ENCODE measurements around the gene KLHDC4. TPM values are rescaled to one million over a fixed set of nuclear protein-coding genes. Genes with fewer than 3 reads are reported as not detected.

The KLHDC4 gene
- total and polyA plus RNA-seq, 2 experiments from 2014 or later = 23.0 to 41.1 TPM

DNA sequence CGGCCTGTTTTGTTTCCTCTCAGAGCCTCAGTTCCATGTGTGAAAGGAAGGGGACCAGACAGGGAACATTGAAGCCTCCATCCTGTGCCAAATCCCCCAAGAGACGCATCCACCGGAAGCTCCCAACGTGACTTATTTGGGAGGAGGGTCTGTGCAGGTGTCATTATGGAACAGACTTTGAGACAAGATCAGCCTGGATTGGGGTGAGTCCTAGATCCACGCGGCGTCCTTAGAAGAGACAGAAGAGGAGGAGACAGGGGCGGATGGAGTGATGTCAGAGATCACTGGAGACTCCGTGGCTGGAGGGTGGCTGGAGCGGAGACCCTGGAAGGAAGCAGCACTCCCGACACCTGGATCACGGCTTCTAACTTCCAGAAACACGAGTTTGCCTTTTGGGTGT lies 80.0 kb downstream of the KLHDC4 start:
- peak overlapping the region; percentile 19; the same call in 1 of the 2 replicates for H3K27ac Mint-ChIP-seq
- TF ChIP-seq ZNF331 (CRISPR knock-in tag; IDR thresholded peaks at IDR 0.05; ENCODE audit: low read depth) (no peak), POLR2AphosphoS5 (IDR thresholded peaks at IDR 0.05; ENCODE audit: low read depth) (no peak), NANOG (IDR thresholded peaks at IDR 0.05; ENCODE audit: borderline replicate concordance) (no peak), EZH2 (IDR thresholded peaks at IDR 0.05; ENCODE audit: low read depth, unreplicated experiment) (no peak), JUNB (IDR thresholded peaks at IDR 0.05; ENCODE audit: unreplicated experiment) (no peak), EZH2phosphoT487 (IDR thresholded peaks at IDR 0.05; ENCODE audit: unreplicated experiment) (no peak), CTCF (conservative IDR thresholded peaks at IDR 0.05; ENCODE audit: low read depth in 2 of 2) (no peak), ZNF114 (CRISPR knock-in tag; IDR thresholded peaks at IDR 0.05) (no peak), REST (IDR thresholded peaks at IDR 0.05; ENCODE audit: unreplicated experiment) (no peak), STAT1 (IDR thresholded peaks at IDR 0.05; ENCODE audit: unreplicated experiment) (no peak), CREB1 (CRISPR knock-in tag; IDR thresholded peaks at IDR 0.05; ENCODE audit: low read depth) (no peak)
- TF ChIP-seq, protein P1, sequence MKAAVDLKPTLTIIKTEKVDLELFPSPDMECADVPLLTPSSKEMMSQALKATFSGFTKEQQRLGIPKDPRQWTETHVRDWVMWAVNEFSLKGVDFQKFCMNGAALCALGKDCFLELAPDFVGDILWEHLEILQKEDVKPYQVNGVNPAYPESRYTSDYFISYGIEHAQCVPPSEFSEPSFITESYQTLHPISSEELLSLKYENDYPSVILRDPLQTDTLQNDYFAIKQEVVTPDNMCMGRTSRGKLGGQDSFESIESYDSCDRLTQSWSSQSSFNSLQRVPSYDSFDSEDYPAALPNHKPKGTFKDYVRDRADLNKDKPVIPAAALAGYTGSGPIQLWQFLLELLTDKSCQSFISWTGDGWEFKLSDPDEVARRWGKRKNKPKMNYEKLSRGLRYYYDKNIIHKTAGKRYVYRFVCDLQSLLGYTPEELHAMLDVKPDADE (IDR thresholded peaks at IDR 0.05) = no peak
- TF ChIP-seq, protein P2, sequence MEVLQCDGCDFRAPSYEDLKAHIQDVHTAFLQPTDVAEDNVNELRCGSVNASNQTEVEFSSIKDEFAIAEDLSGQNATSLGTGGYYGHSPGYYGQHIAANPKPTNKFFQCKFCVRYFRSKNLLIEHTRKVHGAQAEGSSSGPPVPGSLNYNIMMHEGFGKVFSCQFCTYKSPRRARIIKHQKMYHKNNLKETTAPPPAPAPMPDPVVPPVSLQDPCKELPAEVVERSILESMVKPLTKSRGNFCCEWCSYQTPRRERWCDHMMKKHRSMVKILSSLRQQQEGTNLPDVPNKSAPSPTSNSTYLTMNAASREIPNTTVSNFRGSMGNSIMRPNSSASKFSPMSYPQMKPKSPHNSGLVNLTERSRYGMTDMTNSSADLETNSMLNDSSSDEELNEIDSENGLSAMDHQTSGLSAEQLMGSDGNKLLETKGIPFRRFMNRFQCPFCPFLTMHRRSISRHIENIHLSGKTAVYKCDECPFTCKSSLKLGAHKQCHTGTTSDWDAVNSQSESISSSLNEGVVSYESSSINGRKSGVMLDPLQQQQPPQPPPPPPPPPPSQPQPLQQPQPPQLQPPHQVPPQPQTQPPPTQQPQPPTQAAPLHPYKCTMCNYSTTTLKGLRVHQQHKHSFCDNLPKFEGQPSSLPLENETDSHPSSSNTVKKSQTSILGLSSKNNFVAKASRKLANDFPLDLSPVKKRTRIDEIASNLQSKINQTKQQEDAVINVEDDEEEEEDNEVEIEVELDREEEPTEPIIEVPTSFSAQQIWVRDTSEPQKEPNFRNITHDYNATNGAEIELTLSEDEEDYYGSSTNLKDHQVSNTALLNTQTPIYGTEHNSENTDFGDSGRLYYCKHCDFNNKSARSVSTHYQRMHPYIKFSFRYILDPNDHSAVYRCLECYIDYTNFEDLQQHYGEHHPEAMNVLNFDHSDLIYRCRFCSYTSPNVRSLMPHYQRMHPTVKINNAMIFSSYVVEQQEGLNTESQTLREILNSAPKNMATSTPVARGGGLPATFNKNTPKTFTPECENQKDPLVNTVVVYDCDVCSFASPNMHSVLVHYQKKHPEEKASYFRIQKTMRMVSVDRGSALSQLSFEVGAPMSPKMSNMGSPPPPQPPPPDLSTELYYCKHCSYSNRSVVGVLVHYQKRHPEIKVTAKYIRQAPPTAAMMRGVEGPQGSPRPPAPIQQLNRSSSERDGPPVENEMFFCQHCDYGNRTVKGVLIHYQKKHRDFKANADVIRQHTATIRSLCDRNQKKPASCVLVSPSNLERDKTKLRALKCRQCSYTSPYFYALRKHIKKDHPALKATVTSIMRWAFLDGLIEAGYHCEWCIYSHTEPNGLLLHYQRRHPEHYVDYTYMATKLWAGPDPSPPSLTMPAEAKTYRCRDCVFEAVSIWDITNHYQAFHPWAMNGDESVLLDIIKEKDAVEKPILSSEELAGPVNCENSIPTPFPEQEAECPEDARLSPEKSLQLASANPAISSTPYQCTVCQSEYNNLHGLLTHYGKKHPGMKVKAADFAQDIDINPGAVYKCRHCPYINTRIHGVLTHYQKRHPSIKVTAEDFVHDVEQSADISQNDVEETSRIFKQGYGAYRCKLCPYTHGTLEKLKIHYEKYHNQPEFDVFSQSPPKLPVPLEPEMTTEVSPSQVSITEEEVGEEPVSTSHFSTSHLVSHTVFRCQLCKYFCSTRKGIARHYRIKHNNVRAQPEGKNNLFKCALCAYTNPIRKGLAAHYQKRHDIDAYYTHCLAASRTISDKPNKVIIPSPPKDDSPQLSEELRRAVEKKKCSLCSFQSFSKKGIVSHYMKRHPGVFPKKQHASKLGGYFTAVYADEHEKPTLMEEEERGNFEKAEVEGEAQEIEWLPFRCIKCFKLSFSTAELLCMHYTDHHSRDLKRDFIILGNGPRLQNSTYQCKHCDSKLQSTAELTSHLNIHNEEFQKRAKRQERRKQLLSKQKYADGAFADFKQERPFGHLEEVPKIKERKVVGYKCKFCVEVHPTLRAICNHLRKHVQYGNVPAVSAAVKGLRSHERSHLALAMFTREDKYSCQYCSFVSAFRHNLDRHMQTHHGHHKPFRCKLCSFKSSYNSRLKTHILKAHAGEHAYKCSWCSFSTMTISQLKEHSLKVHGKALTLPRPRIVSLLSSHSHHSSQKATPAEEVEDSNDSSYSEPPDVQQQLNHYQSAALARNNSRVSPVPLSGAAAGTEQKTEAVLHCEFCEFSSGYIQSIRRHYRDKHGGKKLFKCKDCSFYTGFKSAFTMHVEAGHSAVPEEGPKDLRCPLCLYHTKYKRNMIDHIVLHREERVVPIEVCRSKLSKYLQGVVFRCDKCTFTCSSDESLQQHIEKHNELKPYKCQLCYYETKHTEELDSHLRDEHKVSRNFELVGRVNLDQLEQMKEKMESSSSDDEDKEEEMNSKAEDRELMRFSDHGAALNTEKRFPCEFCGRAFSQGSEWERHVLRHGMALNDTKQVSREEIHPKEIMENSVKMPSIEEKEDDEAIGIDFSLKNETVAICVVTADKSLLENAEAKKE (CRISPR knock-in tag; IDR thresholded peaks at IDR 0.05) = no peak
- Histone ChIP-seq H3K4me2 (no peak overlapping the region), H3K4me3 (no peak overlapping the region), H3K4me1 (ENCODE audit: insufficient read depth) (no peaks in the 10 kb centered on the region), H2AFZ (no peak overlapping the region), H3K27ac (ENCODE audit: low read depth) (no peak overlapping the region), H3K36me3 (ENCODE audit: insufficient read depth) (no peaks in the 10 kb centered on the region), H3K27me3 (ENCODE audit: insufficient read depth) (no peaks in the 10 kb centered on the region), H3F3A (replicated peaks; ENCODE audit: low read depth) (no peaks in the 10 kb centered on the region), H3K9me2 (ENCODE audit: insufficient read depth) (no peaks in the 10 kb centered on the region), H4K20me1 (replicated peaks; ENCODE audit: insufficient read depth) (no peaks in the 10 kb centered on the region; the same call in 1 of the 2 replicates), H3K79me2 (replicated peaks; ENCODE audit: insufficient read depth) (no peaks in the 10 kb centered on the region)
- H3K27me3 Mint-ChIP-seq (ENCODE audit: insufficient read depth, low read depth, poor library complexity) = peaks cover 20% of the 10 kb centered on the region
- DNase-seq (ENCODE audit: low spot score) = no peak
- no peak for ATAC-seq
- H3K4me3 Mint-ChIP-seq = no peak overlapping the region
- H3K9me3 Mint-ChIP-seq = no peaks in the 10 kb centered on the region; the same call in 2 of the 3 replicates
- peaks cover 3% of the 10 kb centered on the region; the same call in 1 of the 3 replicates for H3K36me3 Mint-ChIP-seq (ENCODE audit: low read depth)
- H3K4me1 Mint-ChIP-seq = no peaks in the 10 kb centered on the region

Measured in GM23338 (cell line).